Body of pancreas (tissue), 4 donors: ENCODE measurements around the gene PANX2.

Source experiments
- CTCF ChIP-seq, 7 experiments: fragments of 450-650 bp in 4 of 7; fragments of 200-600 bp in 3 of 7; sonication (generic) in 3 of 7; IDR thresholded peaks; one replicate each; pipeline ENCODE4 v1.5.1; 2016 to 2019; ENCODE audit warnings: antibody characterized with exemption in 7 of 7
- POLR2A ChIP-seq, 3 donors: fragments of 450-650 bp; IDR thresholded peaks; one replicate each; pipeline ENCODE4 v1.6.1; 2016; ENCODE audit warnings: antibody characterized with exemption in 3 of 3, mild to moderate bottlenecking in 2 of 3

DNA sequence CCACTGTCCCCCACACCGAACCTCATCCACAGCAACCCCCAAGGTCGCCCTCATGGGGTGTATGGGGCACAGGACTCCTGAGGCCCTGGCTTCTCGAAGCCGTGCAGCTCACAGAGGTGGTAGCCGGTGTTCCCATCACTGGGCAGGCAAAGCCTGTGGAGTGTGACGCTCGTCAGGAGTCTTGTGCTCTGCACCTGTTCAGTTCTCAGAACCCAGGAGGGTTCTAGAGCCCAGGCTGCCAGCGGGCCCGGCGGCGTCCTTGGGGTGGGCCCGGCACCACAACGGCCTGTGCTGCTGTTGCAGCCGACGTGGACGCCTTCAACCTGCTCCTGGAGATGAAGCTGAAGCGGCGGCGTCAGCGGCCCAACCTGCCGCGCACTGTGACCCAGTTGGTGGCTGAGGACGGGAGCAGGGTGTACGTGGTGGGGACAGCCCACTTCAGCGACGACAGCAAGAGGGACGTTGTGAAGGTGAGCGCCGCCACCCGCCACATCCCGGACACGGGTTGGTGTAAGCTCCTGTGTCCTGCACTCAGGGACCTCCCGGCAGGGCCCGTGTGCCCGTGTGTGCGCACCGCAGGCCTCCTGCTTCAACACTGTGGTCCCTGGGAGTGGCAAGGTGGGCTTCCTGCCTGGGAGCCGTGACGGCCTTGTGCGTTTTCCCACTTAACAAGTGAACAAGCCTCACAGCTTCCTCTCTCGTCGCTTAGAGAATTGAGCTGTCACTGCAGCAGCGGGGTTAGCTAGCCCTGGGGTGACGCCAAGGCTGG is 23.7 kb downstream of the PANX2 start:
- TF ChIP-seq CTCF (IDR thresholded peaks at IDR 0.05) (no peak), POLR2A (IDR thresholded peaks at IDR 0.05) (peak in 1 of 3 donors; percentile 21)
